Mononuclear cell (primary cell): ENCODE data around the gene ARG2. TPM values are rescaled to one million over a fixed set of nuclear protein-coding genes. Genes with fewer than 3 reads are reported as not detected.

Experiments
- H3K27me3 ChIP-seq: 2 replicates; pipeline ENCODE4 v1.6.0; 2011; ENCODE audit warnings: low read length, control low read depth; ENCODE audit not compliant: insufficient read depth
- H3K4me1 ChIP-seq: 2 replicates; pipeline ENCODE4 v1.5.1; 2011; ENCODE audit warnings: mild to moderate bottlenecking, low read length, control low read depth; ENCODE audit not compliant: insufficient read depth
- H3K4me3 ChIP-seq: 2 replicates; pipeline ENCODE4 v1.5.1; 2011; ENCODE audit warnings: mild to moderate bottlenecking, low read length, moderate library complexity
- H3K9me3 ChIP-seq: 2 replicates; pipeline ENCODE4 v1.5.1; 2011; ENCODE audit warnings: low read depth, mild to moderate bottlenecking, control low read depth, low read length
- total RNA-seq: library from RNA; depleted of rRNA; stranded (reverse); fragments of >200 nt; gene quantifications from one replicate; pipeline ENCODE4 v1.2.3, GENCODE V29; 2012

Gene ARG2
- total RNA-seq, result 3.3 TPM

DNA sequence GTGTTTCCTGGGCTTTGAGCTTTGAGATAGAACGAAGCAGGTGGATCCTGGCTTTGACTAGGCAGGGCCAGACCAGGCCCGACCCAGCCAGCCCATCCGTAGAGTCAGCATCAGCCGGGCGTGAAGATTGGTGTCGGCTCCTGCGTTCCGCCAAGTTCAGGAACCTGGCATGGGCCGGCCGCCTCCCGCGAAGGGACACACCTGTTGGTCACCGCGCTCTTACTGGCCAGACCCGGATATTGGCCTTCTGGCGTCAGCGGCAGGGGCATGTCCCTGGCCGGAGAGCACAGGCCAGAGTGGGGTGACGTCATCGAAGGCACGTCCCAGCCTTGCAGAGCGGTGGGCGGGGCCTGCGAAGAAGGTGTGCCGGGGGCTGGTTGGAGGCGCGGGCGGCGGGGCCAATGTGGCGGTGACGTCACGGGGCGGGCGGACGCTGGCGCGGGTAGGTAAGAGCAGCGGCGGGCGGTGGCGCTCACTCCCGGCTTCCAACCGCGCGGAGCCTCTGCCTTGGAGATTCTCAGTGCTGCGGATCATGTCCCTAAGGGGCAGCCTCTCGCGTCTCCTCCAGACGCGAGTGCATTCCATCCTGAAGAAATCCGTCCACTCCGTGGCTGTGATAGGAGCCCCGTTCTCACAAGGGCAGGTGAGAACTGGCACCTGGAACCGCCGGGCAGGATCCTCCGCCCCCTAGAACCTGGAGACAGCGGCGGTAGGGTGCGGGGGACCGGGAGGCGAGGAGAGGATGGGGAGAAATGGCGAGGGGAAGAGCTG is at the start of gene ARG2:
Gene ARG2 (plus strand): TSS at position 475 of the 771 bp plus-strand sequence. CDS start 58 bp downstream, at position 533.
- peaks cover 4% of the 10 kb centered on the region for H3K27me3 ChIP-seq
- H3K4me3 ChIP-seq, result peak within 1 kb of the TSS; percentile 52
- H3K4me1 ChIP-seq, result peaks cover 16% of the 10 kb centered on the region
- H3K9me3 ChIP-seq, result no peaks in the 10 kb centered on the region

DNA sequence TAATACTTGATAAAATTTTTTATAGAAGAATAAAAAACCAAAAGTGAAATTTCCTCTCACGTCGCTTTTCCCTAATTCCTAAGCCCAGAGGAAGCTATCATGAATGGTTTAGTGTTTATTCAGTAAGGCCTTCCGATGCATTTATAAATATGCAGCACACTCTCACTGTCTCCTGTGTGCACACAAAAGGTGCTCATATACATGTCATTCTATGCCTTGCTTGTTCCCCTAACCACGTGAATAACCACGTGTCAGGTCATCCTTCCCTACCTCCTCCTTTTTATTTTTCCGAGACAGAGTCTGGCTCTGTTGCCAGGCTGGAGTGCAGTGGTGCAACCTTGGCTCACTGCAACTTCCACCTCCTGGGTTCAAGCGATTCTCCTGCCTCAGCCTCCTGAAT is 49.3 kb upstream of the ARG2 start:
- H3K27me3 ChIP-seq, result no peaks in the 10 kb centered on the region
- no peaks in the 10 kb centered on the region for H3K9me3 ChIP-seq
- no peaks in the 10 kb centered on the region for H3K4me1 ChIP-seq
- no peak overlapping the region for H3K4me3 ChIP-seq

DNA sequence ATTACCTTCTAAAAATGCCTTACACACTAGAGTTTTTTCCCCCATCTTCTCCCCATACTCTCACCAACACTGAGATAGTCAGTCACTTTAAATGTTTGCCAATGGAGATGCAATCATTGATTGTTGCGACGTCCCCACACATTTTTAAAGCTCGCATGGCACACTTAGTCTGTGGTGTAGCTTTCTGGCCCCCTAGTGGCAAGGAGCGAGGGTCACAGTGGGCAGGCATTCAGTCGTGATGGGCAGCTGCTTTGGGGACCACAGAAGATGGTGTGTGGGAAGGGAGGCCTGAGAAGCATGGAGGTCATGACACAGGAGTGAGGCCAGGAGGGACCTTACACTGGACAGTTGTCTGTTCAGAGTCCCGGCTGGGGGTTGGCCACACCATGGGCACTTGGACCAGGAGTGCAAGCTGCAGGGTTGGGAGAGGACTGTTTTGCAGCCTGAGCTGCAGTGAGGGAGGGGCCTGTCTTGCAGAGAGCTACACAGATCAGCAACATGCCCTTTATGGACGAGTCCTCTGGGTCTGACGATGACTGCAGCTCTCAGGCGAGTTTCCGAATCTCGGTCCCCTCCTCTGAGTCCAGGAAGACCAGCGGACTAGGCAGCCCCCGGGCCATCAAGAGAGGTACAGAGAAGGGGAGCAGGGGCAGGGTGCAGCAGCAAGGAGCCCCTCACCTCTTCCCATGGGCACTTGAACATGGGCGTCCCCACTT is 48.3 kb upstream of the ARG2 start:
- no peaks in the 10 kb centered on the region for H3K27me3 ChIP-seq
- no peaks in the 10 kb centered on the region for H3K9me3 ChIP-seq
- no peaks in the 10 kb centered on the region for H3K4me1 ChIP-seq
- H3K4me3 ChIP-seq, result no peak overlapping the region

DNA sequence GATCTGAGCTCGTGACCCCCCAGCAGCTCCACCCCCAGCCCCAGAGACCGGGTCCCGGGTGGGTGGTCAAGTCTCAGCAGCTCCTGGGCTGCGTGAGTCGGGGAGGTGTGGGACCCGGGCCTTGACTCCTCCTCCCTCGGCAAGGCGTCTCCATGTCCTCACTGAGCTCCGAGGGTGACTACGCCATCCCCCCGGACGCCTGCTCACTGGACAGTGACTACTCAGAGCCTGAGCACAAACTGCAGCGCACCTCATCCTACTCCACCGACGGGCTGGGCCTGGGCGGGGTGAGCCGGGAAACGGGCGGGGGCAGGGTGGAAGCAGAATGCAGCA is 47.8 kb upstream of the ARG2 start:
- Histone ChIP-seq H3K4me1 (no peaks in the 10 kb centered on the region), H3K9me3 (no peaks in the 10 kb centered on the region), H3K27me3 (no peaks in the 10 kb centered on the region), H3K4me3 (no peak overlapping the region)

DNA sequence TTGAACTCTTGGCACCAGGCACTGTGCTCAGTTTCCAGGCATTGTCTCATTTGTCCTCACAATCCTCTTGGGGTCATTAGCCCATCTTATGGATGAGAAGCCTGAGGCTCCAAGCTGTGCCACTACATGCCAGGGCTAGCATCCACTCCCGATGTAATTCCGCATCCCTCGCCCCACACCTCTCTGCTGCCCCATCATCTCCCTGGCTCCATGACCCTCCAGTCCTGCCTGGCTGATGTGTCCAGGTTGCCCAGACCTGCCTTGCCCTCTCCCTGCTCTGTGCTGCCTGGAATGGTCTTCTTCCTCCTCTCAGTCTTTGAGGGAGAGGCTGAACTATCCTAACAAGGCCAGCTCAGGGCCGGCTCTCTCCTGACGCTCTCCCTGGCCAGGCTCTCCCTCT is 47.1 kb upstream of the ARG2 start:
- no peak overlapping the region for H3K4me3 ChIP-seq
- H3K27me3 ChIP-seq, result no peaks in the 10 kb centered on the region
- H3K9me3 ChIP-seq, result no peaks in the 10 kb centered on the region
- H3K4me1 ChIP-seq, result no peaks in the 10 kb centered on the region

DNA sequence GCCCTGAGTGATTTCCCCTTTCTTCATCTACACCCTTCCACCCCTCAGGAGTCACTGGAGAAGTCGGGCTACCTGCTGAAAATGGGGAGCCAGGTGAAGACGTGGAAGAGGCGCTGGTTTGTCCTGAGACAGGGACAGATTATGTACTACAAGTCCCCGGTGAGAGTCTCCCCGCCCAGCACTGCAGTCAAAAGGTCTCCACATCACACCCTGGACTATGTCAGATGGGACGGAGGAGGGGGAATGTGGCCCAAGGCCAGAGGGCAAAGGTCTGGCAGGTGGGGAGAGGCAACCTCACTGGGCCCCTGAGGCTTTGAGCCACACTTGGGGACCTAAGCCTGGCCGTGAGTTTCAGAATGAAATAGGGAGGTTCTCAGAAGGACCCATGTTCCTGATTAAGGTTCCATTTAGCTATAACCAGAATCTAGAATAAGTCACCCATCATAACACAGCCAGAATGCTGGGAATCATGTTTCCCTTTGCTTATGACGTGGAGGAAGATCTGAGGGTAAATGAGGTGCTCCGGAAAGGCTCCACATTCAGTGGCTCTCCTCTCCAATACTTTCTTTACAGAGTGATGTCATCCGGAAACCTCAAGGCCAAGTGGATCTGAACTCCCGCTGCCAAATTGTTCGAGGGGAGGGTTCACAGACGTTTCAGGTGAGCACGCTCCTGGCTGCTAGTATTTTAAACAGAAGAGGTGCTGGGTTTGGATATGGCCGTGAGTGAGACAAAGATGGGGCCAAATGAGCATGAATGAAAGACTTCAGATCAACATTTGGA is 46.3 kb upstream of the ARG2 start:
- no peak overlapping the region for H3K4me3 ChIP-seq
- H3K27me3 ChIP-seq, result no peaks in the 10 kb centered on the region
- no peaks in the 10 kb centered on the region for H3K9me3 ChIP-seq
- H3K4me1 ChIP-seq, result no peaks in the 10 kb centered on the region

DNA sequence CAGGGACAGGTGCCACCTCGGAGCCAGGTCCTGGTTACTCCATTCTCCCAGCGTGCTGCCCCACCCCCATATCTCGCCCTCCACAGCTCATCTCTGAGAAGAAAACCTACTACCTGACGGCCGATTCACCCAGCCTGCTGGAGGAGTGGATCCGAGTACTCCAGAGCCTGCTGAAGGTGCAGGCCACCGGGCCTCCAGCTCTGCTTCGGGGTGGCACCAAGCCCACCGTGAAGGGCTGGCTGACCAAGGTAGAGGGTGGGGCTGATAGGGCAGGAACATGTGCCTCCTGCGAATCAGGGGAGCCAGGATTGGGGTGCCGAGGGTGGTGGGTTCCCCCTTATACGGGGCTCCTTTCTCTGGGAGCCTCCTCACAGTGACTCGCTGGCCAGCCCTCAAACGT is 45.6 kb upstream of the ARG2 start:
- H3K9me3 ChIP-seq, result no peaks in the 10 kb centered on the region
- no peaks in the 10 kb centered on the region for H3K4me1 ChIP-seq
- H3K4me3 ChIP-seq, result no peak overlapping the region
- no peaks in the 10 kb centered on the region for H3K27me3 ChIP-seq

DNA sequence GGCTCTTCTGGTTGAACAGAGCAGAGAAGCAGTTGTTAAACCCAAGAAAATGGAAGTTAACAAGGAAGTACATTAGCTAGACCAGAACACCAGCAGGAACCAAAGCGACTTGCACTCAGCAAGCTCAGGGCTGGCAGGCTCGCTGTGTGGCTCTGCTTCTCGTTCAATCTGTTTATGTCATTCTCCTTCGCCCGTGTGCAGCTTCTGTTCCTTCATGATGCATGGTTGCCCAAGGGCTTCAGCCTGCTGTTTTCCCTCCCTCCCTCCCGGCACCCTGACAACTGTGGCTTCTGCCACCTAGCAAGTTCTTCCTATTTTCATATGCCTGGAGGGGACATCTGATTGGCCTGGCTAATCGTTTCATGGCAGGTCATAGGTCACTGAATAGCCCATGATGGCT is 44.9 kb upstream of the ARG2 start:
- Histone ChIP-seq H3K4me1 (no peaks in the 10 kb centered on the region), H3K27me3 (no peaks in the 10 kb centered on the region), H3K4me3 (no peak overlapping the region), H3K9me3 (no peaks in the 10 kb centered on the region)

DNA sequence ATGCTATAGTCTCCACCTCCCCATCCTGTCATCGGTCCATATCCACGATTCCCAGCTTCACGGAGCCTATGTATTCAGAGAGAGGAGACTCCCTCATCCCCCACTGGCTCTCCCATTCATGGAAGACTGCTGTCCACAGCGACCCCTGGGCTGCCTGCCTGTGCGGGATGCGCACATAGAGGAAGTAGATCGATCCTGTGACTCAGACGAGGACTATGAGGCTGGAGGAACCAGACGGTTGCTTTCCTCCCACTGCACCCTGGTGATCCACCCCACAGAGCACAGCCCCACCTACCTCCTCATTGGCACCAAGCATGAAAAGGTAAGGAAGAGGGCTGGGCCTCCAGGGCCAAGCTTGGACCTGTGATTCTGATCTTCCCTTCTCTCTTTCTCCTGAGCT is 44.0 kb upstream of the ARG2 start:
- no peaks in the 10 kb centered on the region for H3K9me3 ChIP-seq
- no peaks in the 10 kb centered on the region for H3K4me1 ChIP-seq
- no peaks in the 10 kb centered on the region for H3K27me3 ChIP-seq
- no peak overlapping the region for H3K4me3 ChIP-seq

DNA sequence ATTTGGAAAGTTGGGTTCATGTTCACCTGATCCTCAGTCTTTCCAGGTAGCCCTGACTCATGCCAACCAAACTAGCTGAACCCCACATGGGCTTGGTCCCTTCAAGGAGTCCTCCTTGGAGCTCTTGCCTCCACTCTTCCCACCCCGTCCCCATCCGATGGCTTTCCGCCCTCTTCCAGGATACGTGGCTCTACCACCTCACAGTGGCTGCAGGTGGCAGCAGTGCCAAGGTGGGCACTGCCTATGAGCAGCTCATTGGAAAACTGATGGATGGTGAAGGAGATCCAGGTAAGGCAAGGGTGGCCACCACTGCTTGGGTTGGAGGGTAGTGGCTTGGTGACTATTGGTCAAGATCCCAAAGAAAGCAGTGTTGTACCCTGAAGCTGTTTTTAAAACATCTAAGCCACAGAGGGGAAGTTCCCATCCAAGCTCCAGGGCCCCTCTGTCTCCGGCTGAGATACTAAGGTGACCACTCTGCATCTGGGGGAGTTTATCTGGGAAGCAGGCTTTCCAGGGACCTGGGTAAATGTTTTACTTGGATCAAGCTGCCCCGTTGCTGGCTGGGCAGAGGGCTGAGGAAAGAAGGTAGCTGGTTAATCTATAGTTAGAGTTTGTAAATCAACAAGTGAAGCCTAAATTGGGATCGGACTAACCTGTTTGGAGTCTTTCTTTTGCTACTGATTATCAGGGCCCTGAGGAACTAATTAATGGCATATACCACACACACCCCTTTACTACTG is 43.3 kb upstream of the ARG2 start:
- Histone ChIP-seq H3K4me3 (no peak overlapping the region), H3K27me3 (no peaks in the 10 kb centered on the region), H3K9me3 (no peaks in the 10 kb centered on the region), H3K4me1 (no peaks in the 10 kb centered on the region)

DNA sequence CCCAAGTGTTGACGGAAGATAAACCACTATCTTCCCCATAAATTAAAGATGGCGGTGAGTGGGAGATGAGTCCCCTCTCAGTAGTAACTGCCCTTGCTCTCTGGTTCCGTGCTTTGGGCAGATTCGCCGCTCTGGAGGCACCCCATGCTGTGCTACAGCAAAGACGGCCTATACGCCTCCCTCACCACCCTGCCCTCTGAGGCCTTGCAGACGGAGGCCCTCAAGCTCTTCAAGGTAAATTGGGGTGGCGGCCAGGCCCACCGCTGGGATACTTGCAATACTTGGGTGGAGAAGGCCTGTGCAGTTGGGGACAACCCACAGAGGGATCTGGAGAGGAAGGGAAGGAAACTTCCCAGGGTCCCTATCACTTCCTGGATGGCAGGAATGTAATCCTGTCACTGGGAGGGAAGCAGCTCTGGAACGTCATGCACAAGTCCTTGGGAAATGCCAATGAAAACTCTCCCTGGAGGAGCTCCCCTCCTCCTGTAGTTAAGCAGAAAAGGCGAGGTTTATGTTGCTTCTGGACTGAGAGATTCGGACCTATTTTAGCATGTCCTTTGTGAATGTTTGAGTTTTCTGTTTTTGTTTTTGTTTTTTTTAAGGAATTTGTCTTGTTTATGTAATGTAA is 42.4 kb upstream of the ARG2 start:
- H3K9me3 ChIP-seq, result no peaks in the 10 kb centered on the region
- H3K4me3 ChIP-seq, result no peak overlapping the region
- H3K4me1 ChIP-seq, result no peaks in the 10 kb centered on the region
- H3K27me3 ChIP-seq, result no peaks in the 10 kb centered on the region

DNA sequence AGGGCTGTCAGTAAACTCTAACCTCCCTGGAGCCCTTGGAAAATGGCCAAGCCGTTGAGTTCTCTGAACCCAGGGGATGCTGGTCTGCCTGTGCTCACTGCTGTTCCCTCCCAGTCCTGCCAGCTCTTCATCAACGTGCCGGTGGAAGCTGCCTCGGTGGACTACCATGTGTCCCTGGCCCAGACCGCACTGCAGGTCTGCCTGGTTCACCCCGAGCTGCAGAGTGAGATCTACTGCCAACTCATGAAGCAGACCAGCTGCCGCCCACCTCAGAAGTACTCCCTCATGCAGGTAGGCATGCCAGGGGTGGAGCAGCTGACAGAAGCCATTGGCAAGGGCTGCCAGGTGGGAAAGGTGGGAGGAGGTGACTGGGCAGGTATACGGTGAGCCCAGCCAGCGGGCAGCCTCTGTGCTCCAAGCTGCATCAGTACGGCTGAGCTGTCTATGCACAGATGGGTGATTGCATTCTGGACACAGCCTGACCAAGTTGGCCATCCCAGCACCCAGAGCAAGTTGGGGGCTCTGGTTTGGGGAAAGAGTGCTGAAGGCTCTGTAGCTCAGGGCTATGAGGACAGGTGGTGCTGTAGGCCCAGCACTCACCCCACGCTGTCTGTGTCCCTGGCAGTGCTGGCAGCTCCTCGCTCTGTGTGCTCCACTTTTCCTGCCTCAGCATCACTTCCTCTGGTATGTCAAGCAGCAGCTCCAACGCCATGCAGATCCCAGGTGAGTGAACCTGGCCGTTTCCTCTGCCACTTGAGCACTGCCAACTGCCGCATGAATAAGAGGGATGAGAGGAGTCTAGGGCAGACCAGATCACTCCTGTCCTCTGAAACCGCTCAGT is 41.6 kb upstream of the ARG2 start:
- Histone ChIP-seq H3K9me3 (no peaks in the 10 kb centered on the region), H3K27me3 (no peaks in the 10 kb centered on the region), H3K4me3 (no peak overlapping the region), H3K4me1 (no peaks in the 10 kb centered on the region)

DNA sequence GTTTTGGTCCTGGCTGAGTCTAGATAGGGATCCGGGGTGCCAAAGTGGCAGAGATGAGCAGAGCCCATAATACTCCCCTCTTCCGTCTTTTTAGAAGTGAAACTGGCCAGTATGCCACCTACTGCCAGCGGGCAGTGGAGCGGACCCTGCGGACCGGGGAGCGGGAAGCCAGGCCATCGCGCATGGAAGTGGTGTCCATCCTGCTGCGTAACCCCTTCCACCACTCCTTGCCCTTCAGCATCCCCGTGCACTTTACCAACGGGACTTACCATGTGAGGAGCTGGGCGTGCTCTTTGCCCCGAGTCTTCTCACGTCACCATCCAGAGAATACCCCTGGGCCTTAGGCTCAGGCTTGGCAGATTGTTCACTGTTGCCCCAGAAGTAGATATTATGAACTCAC is 40.7 kb upstream of the ARG2 start:
- Histone ChIP-seq H3K4me3 (no peak overlapping the region), H3K9me3 (no peaks in the 10 kb centered on the region), H3K27me3 (no peaks in the 10 kb centered on the region), H3K4me1 (no peaks in the 10 kb centered on the region)

DNA sequence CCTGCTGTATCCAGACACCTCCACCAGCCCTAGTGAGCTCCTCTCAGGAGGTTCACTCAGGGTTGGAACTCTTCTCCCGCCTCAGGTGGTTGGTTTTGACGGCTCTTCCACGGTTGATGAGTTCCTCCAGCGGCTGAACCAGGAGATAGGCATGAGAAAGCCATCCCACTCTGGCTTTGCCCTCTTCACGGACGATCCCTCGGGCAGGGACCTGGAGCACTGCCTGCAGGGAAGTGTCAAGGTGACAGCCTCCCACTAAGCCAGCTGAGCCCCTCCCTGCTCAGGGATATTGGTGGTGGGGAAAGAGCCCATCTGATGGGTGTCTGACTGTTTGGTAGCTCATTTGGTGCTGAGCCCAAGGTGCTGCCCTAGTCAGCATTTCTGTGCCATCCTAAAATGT is 40.1 kb upstream of the ARG2 start:
- Histone ChIP-seq H3K4me3 (no peak overlapping the region), H3K9me3 (no peaks in the 10 kb centered on the region), H3K4me1 (no peaks in the 10 kb centered on the region), H3K27me3 (no peaks in the 10 kb centered on the region)
